ENCODE measurements around the gene ALG14.
"Not testable (repeated sequence)": the region's sequence is repeated elsewhere in the genome, so short reads cannot be mapped to it uniquely, and the experiment has no call there.

ALG14 gene

DNA sequence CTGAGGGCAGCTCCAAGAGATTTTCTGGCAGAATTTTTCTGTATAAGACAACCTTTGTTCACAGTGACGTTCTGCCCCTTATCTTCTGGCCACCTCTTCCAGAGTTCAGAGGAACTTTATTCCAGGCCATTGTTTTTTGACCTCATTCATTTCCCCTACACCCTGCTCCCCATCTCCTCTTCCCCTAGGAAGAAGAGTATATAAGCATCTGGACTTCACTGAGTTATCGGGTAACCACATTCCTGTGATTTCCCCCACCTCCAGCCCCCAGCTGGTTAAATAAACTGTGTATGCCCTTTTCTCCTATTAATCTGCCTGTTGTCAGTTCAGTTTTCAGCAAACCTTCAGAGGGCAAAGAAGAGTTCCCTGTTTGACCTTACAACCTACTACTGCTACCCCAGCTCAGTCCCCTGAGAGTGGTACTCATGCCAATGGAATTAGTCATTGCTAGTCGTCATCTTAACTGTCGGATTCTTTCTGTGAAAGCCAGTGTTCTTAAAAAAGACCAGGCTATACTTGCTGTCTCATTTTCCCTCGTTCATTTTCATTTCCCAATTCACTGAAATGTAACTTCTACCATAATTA is 14.3 kb upstream of the ALG14 start:
- no peak for FAIRE-seq

DNA sequence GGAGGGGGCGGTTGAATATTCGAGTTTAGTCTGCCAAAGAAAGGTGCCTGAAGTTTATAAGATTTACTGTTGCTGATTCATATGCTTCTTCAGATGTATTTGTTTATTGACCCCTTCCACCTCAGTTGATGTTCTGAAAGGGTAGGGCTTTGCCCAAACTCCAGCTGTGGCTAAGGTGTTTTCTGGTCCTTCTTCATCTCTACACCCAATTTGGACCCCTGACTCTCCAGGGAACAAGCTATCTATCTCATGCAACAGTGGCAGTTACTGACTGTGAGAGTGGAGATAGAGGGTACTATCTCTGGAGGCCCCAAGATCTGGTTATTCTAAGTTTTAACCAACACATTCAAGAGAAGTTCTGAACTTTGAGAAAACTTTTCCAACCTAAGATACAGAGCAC is 12.6 kb upstream of the ALG14 start:
- no peak for FAIRE-seq

DNA sequence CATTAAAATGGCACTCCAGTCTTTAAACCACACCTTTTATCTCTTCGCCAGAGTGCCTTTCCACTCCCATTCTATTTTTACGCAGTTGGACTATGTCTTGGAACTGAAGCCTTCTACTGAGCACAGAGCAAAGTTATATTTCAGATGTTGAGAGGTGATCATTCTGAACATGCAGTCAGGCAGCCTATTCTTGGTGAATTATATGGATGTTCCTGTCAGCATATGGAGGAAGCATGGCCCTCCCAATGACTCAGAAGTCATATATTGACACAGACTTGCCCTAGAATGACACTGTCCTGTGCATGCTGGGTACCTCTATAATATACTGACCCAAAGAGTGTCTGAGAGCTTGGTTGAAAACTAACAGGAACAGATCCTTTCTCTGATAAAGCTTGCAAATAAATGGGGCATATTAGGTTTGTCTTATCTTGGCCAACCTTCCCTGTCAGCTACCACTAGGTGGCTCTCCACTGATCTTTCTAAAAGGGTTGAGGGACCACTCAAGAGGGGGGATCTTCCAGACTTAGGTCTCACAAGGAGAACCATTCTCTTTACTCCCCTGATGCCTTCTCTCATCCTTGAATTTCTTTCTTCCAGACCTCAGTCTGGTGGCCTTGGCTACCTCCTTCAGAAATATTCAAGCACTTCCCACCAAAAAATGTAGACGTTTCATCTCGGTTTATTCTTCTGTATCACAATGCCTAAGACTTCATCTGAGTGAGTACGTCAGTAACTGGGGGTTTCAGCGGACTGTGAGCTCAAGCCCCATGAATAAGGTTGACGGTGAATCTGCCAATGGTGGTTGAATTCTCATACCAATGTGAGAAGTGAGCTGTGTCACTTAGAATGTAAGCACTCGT is 11.8 kb upstream of the ALG14 start:
- FAIRE-seq, result no peak

DNA sequence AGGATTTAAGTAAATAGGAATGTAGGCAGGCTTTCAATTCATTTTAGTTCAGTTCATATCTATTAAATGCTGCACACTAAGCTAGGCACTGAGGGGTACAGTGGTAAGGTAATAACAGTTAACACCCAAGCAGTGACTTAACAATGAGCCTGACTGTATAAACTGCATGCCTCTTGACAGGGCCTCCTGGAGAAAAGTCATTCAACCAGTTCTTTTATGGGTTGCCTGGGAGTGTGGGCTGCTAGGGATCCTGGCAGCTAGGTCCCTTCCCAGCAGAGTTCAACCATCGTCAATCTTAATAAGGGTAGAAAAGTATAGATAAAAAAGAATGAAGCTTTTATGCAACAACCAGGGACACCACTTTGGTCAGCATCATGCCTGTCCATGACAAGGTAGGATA is 8.1 kb upstream of the ALG14 start:
- FAIRE-seq, result no peak

DNA sequence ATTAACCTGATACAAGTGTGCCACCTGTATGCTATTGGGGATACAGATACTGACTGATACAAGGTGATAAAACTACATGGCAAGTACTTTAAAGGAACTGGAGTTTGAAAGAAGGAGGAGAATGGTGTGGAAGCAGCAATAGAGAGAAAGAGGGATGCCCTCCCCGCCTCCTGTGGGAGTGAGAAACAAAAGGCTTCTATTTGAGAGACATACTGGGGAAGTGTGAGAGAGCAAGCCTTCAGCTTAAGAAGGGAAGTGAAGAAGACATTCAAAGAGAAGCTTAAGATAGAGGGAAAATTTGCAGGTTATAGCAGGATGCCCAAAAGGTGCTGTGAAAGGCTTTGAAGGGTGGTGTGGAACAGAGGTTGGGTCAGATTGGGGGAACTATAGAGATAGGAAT is 7.7 kb upstream of the ALG14 start:
- FAIRE-seq, result no peak

DNA sequence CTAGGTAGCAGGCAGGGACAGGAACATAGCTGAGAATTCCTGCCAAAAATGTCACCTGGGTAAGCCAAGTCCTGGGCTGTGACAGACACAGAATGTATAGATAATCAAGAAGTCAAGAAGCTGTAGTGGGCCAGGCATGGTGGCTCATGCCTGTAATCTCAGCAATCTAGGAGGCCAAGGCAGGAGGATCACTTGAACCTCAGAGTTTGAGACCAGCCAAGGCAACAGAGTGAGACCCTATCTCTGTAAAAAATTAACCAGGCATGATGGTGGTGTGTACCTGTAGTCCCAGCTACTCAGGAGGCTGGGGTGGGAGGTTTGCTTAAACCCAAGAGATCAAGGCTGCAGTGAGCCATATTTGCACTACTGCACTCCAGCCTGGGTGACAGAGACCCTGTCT is 3.3 kb upstream of the ALG14 start:
- FAIRE-seq, result no peak

DNA sequence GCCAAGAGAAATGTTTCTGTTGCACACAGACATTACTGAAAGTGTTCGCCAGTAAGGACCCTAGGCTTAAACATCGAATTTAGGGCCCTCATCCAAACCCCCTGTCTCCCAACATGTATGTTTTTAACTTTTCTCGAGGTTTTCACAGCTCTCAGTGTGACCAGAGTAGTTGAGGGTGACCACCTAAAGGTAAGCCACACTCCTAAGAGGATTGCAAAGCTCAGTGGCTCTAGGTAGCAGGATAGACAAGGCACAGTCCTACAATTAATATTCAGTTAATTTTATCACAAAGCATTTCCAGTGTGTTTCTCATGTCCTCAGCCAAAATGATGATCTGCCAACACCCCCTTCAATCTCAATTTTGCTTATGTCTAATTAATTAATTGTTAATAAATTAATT is 695 bp upstream of the ALG14 start:
- no peak for FAIRE-seq

DNA sequence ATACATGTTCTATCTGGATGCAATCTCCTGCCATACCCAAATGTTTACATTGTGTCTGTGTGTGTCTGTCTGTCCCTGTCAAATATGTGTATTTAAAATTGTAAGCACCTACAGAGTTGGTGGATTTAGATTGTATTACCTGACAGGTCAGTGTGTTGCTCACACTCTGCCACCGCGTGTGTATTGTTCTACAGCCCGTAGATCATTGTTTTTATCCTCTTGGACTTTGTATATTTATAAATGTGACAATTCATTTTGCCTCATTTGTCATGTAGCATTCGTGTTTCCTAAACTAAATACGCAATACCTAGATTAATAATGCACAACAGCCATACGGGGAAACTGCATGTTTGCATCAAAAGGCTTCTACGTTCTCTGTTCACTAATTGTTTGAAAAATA is 634 bp downstream of the ALG14 start:
- no peak for FAIRE-seq

DNA sequence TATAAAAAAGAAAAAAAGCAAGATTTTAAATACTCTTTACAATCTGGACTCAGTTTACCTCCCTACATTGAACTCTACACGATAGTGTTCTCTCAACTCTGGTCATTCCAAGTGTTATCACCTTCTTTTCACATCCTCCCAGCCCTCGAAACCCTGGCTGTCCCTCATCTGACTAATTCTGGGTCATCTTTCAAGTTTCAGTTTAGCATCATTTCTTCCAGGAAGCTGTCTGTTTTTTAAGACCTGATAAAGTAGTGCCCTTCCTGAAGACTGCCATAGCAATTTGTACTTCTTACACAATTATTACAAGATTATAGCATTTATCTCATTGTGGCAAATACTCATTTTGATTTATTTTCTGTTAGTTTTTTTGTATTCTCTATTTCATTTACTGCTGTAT is 1.2 kb downstream of the ALG14 start:
- no peak for FAIRE-seq

DNA sequence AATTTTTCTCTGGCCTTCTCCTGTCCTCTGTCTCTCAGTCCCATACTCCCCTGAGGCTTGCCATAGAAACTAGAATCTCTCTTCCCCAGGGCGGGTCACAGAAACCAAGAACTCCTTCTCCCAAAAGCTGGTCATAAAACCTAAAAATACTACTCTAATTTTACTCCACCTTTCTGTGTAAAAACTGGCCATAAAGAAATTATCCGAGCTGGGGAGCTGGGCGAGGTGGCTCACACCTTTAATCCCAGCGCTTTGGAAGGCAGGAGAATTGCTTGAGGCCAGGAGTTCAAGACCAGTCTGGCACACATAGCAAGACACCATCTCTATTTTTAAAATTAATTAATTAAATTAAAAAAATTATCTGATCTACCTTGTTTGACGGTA is 3.0 kb downstream of the ALG14 start:
- FAIRE-seq, result no peak

DNA sequence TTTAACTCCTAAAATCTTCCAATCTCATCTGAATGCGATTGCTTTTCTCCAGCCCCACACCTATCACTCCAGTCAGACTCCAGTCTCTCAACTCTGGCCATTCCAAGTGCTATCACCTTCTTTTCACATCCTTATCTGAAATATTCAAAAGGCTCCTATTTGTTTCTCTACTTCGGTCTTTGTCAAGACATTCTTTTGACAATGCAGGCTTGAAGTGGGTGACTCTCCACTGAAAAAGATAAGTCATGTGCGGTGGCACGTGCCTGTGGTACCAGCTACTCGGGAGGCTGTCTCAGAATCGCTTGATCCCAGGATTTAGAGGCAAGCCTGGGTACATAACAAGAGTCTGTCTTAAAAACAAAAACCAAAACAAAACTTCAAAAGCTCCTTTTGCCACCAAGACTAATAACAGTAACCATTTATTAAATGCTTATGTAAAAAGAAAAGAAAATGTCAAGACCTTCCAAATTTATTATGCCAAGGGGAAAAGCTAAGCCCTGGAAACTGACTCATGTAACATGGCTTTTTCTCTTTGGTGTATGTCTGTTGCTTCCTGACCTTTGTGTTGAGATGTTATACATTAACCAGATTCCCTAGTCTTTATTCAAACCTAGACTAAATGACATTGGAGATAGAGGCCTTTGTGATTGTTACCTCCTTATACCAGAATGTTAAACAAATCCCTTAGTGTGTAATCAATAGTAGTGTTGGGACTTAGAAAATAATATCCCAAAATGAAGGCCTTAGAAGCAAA is 3.6 kb downstream of the ALG14 start:
- FAIRE-seq, result no peak

DNA sequence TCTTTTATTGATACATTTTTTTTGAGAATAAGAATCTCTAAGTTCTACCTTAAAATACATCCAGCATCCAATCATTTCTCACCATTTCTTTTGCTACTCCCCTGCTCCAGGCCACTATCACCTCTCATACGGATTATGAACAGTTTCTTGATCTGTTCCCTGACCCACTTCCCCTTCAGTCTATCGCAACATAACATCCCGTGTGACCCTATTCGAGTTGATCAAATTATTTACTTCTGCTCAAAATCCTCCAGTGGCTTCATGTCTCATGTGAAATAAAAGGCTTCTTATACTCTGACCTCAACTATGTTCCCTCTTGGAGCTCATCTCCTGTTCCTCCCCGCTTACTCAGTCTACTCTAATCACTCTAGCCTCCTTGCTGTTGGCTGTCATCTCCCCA is 5.2 kb downstream of the ALG14 start:
- no peak for FAIRE-seq

DNA sequence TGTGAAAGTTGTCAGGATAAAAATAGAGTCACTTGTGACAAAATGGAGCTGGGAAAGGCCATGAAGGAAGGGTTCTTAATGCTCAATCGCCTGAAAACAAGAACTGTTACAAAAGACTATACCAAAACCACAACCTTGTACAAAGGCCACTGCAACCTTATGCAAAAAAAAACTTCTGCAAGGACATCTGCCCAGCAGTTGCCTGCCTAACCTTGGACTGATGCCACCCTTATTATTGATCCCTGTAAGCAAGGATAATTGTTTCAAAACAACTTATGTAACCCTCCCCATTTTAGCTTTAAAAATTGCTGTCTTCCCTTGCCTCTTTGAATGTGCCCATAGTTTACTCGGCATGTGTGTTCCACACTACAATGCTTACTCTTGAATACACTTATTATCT is 5.7 kb downstream of the ALG14 start:
- FAIRE-seq, result no peak

DNA sequence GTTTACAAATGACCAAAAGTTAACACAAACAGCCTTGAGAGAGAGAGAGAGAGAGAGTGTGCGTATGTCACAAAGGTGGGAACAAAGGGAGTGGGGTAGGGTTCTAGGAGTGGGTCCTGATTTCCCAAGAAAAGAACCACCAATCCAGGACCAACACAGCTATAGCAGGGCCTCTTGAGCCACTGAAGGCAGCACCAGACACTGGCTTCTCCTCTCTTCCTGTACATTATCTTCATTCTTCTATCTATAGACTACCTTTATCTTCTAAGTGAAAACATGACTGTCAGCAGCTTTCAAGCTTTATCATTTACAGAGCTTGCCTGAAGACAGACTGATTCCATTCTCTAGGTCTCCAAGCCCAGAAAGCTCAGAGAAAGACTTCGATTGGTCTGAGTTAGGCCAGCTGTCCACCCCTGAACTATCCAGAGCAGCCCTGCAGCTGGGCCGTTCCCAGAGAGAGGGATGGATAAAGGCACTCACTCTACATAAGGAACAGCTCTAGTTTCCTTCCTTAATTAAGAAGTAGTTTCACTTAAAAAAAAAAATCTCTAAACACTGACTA is 11.2 kb downstream of the ALG14 start:
- no peak for FAIRE-seq

DNA sequence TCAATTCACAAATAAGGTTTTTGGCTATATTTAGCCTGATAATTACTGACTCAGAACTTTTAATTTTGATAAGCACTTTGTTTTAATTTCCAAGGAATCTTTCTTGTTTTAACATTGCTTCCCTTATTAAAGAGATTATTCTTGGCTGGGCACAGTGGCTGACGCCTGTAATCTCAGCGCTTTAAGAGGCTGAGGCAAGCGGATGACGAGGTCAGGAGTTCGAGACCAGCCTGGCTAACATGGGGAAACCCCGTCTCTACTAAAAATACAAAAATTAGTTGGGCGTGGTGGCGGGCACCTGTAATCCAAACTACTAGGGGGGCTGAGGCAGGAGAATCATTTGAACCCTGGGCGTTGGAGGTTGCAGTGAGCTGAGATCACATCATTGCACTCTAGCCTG is 13.8 kb downstream of the ALG14 start:
- FAIRE-seq, result no peak

DNA sequence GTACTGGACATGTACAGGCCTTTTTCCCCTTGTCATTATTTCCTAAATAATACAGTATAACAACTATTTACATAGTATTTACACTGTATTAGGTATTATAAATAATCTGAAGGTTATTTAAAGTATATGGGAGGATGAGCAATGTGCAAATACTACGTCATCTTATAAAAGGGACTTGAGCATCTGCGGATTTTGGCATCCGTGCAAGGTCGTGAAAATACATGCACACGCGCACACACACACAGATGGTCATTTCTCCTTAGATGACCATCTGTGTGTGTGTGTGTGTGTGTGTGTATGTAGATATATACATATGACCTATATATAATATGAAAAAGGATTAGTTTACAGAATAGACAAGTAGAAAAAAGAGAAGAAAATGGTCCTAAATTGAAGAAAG is 15.4 kb downstream of the ALG14 start:
- FAIRE-seq, result no peak

DNA sequence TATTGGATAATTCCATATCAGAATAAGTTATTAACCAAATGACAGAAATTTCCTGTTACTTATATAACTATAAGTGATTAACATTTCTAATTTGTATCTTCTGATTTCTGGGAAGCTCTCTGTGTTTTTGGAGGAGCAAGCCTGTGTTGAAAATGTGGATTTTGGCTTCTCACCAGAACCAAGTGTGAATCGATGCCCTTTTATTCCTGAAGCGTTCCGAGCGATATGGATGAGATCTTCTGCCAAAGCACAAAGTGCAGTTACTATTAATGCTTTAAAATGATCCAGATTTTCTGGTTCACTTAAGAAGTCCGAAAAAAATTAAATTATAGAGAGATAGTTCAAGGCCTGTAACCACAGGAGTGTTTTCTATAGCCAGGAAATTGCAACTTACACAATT is 22.8 kb downstream of the ALG14 start:
- no peak for FAIRE-seq

DNA sequence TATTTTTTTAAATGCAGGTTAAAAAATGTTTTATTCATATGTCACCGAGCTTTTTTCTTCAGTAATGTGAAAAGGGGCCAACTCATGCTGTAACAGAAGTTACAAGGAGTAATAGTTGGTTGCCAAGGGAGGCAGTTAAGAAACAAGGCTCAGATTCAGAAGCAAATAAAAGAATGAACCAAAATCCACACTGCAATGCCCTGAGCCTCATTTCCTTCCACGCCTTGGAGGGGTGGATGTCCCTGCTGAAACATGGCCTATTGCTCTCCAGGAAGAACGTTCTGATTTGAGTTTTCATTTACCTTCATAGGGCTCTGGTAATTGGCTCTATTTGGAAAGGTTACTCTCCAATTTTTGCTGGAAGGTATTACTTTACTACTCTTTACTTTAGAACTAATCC is 24.4 kb downstream of the ALG14 start:
- no peak for FAIRE-seq

DNA sequence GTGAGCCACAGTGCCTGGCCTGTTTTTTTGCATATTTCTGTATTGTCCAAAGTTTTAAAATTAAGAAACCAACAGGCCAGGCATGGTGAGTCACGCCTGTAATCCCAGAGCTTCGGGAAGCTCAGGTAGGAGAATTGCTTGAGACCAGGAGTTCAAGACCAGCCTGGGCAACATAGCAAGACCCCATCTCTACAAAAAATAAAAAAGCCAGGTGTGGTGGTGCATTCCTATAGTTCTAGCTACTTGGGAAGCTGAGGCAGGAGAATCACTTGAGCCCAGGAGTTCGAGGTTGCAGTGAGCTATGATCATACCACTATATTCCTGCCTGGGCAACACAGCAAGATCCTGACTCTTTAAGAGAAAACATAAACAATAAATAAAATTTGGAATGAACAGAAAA is 25.1 kb downstream of the ALG14 start:
- FAIRE-seq, result not testable (repeated sequence)

DNA sequence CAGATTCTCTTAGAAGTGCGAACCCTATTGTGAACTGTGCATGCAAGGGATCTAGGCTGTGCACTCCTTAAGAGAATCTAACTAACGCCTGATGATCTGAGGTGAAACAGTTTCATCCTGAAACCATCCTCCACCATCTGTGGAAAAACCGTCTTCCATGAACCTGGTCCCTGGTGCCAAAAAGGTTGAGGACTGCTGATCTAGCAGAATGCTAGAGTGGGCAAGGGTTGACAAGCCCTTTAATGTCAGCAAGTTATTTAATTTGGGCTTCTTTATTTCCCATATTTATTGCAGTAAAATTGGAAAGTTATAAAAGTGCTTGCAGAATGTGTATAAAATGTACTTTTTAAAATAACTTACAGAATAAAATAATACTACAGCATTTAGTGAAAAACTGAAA is 26.4 kb downstream of the ALG14 start:
- FAIRE-seq, result no peak

DNA sequence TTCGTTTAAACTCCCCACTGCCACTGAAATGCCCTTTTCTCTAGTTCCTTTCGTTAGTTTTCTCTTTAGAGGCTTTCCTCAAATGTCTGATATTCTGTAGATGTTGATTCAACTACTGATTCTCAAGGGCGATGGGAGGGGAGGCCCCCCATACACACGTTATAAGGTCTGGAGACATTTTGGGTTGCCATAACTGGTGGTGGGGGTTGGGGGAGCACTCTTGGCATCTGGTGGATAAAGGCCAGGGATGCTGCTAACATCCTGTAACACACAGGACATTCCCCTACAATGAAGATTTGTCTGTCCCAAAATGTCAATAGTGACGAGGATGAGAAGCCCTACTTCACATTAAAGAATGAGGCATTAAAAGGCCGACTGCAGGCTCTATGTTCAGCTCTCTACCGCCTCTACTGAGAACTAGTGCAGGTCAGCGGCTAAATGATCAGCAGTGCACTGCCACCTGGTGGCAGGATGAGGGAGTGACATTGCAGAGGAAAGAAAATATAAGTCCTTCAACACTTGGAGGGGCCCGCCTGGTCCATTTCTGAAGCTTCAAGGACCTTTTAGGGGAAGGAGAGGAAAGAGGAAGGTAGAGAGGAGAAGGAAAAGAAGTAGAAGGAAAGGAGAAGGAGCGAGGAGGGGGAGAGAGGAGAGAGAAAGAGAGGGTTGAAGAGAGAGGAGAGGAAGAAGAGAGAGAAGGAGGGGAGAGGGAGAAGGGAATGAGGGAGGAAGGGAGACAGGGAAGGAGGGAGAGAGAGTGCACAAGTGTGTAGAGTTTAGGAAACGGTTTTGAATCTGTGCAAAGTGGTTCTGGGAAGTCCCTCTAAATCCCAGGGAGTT is 29.4 kb downstream of the ALG14 start:
- FAIRE-seq, result no peak

DNA sequence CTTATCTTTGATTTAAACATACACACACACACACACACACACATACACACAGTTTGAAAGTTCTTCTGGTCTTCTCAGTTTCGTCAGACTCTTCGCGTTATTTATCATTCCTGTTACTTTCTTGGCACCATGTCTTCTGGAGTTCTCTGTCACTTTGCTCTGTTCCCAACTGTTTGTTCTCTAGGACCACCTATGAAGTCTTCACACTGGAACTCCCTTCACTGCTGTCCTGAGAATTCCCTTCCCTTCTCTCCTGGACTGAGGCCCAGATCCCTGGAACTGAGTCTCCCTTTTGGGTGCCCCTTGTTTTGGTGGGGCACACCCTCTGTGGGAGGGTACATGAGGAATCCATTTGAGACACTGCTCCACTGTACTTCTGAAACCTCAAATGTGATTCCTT is 30.5 kb downstream of the ALG14 start:
- no peak for FAIRE-seq
